Transverse colon (tissue), 4 donors: ENCODE results near the gene IER5.

Source experiments
- CTCF ChIP-seq, 5 experiments: fragments of 200-600 bp in 3 of 5; fragments of 450-650 bp in 2 of 5; sonication (generic) in 3 of 5; IDR thresholded peaks; 1 replicate in 2 of 5; 2 replicates in 3 of 5; pipeline ENCODE4 v1.5.1; 2016 to 2017; ENCODE audit warnings: antibody characterized with exemption in 5 of 5, inconsistent platforms in 3 of 5, mild to moderate bottlenecking in 2 of 5, moderate library complexity in 1 of 5
- POLR2AphosphoS5 ChIP-seq, 3 donors: sonication (generic); formaldehyde crosslinking; IDR thresholded peaks; one replicate each; pipeline ENCODE4 v1.6.1; 2016; ENCODE audit warnings: antibody characterized with exemption in 3 of 3

- TF ChIP-seq POLR2AphosphoS5 (IDR thresholded peaks at IDR 0.05) (no peak), CTCF (IDR thresholded peaks at IDR 0.05) (no peak)
Observed at GRCh38 chr1:181106022-181106312, 17.5 kb downstream of the IER5 start.
